Activated CD8-positive, alpha-beta memory T cell treated with anti-CD3 and anti-CD28 coated beads, Interleukin-2, amount 50 U/mL, for 1 hour (primary cell): Measurements from ENCODE around the gene FNDC11.

Experiments
- DNase-seq: peaks from one replicate; pipeline ENCODE4 v3.0.0-alpha.2; 2020; ENCODE audit errors: extremely low read depth

FNDC11 gene

DNA sequence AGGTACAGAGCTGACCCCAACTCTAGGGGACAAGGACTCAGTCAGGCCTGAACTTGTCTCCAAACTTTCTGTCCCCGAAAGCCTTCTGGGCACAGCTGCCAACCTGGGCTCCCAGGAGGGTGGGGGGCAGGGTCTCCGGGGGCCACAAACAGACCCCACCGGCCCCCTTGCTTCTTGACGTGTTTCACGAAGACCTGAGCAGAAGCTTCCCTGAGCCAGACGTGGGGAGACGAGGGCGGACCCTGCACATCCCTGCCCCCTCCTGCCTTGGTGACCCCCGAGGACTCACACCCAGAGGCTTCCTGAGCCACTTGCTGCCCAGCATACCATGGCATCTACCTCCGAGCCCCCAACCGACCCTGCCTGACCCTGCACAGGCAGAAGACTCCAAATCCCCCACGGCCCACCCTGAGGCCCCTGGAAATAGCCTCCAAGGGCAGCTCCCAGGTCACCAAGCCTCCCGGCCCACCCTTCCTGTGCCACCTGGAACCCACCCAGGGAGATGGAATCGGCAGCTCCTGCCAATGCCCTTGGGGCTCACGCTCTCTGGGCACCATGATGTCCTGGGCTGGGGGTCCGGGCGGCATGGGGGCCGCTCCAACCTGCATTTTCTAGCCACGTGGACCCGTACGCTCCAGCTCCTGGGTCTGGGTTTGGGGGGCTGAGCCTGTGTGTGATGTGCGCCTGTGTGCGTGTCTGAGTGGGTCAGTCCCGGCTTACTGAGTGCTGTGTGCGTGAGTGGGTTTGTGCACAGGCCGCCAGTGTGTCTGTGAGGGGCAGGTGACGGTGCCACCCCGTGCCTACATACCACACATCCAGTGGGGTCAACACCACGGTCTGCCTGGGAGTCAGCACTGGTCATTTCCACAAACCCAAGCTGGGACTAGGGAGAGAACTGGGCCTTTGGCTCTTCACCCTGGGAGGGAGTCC, 14.3 kb upstream of the FNDC11 start:
- DNase-seq: no peak

DNA sequence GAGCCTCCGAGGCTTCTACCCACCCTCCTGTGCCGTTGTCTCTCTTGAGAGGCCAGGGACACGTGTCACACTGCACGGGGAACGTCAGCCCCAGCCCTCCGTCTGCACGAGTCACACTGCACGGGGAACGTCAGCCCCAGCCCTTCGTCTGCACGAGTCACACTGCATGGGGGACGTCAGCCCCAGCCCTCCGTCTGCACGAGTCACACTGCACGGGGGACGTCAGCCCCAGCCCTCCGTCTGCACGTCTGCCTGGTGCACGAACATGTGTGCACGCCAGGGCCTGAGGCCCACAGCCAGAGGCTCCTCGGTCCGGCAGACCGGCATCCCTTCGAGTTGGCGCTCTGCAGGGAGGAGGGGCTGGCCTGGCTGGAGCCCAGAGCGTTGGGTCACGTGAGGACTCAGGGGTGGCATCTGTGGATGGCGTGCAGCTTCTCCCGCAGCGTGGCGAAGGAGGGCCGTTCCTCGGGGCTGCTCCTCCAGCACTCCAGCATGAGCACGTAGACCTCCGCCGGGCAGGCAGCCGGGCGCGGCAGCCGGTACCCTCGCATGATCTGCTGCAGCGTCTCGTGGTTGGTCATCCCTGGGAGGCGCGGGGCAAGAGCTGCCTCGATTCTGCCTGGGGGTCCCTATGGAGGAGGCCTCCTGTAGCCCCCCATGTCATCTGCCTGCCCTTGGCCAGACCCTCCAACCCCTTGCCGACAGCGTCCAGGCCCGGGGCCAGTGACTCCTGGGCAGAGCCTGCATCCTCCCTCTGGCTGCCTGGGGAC, 13.4 kb upstream of the FNDC11 start:
- no peak for DNase-seq

DNA sequence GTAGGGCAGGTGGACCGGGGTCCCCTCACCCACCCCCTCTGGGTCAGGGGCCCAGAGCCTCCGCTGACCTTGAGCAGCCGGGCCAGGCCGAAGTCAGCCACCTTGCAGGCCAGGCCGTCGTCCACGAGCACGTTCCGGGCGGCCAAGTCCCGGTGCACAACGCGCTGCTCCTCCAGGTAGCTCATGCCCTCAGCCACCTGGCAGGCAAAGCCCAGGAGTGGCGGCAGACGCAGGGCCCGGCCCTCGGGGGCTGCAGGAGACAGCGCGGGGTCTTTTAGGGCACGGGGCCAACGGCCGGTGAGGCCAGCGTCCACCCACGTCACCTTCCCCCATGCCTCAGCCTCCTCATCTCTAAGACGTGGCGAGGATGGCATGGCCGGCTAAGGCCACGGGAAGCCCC, 12.6 kb upstream of the FNDC11 start:
- DNase-seq: no peak

DNA sequence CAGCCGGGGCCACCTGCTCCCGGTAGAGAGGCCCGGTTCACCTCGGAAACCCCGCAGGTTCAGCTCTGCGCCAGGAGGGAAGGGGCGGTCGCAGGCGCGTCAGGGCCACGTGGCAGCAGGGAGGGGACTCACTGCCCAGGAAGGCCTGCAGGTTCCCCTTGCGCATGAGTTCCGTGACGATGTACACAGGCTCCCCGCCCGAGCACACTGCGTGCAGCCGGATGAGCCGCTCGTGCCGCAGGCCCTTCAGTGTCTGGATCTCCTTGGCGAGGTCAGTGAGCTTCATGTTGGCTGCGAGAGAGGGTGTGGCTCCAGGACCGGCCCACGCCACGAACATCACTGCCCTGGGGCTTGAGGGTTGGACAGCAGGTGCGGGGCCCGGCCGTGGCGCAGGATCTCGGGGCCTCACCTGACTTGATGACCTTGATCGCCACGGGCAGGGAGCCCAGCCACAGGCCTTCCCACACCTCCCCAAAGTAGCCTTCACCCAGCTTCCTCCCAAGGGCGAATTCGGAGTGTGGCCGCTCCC, 11.9 kb upstream of the FNDC11 start:
- DNase-seq: no peak

- DNase-seq: no peak
These were observed 11.3 kb upstream of the FNDC11 start for GRCh38 chr20:63542696-63543095.

DNA sequence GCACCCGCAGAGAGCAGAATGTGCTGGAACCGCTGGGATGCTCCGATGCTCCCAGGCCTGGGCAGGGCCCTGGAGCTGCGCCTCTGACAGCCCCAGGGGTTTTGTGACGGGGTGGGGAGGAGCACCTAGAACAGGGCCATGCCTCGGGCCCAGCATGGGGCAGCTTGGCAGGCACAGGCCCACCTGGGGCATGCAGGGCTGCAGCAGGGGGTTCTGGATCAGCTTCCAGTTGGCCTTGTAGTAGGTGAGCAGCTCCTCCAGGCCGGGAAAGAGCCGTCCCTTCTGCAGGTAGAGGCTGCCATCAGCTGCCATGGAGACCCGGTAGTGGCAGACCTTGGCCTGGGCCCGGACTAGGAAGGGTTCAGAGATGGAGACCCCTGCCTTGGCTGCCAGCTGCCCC, 10.8 kb upstream of the FNDC11 start:
- DNase-seq: no peak

DNA sequence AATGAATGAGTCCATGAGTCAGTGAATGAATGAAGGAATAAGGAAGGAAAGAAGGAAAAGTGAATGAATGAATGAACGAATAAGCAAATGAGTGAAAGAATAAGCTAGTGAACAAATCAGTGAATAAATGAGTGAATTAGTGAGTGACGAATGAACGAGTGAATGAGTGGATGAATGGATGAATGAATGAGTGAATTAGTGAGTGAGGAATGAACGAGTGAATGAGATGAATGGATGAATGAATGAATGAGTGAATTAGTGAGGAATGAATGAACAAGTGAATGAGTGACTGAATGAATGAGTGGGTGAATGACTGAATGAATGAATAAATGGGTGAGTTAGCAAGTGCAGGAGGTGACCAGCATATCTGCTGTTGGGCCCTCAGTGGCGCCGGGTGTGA, 10.2 kb upstream of the FNDC11 start:
- DNase-seq: no peak

DNA sequence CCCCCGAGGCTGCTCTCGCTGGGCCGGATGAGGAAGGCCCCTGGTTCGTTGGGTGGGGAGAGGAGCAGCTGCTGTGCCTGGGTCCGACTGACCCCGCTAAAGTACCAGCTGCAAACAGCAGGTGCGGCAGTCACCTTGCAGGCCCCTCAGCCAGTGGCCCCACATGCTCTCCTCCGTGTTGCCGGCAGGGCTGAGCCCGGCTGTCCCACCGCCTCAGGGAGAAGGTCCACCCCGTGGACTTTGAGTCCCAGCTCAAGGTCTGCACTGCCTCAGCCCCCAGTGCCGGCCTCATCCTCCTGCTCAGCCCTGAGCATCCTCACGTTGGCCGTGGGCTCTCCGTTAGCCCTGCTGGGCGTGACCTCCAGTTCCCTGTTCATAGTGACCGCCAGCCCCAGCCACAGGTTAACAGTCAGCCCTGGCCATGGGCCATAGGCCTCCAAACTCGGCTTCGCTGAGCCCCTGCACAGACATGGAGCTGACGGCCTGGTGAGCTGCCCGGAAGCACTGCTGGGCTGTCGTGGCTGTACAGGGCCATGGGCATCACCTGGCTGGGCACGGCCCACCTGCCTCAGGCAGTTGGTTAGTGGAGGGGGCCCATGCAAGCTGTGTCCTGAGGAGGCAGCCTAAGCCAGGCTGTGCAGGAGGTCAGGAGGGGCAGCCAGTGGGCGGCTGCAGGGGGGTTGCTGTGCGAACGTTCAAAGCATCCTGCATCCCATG, 9.6 kb upstream of the FNDC11 start:
- no peak for DNase-seq

DNA sequence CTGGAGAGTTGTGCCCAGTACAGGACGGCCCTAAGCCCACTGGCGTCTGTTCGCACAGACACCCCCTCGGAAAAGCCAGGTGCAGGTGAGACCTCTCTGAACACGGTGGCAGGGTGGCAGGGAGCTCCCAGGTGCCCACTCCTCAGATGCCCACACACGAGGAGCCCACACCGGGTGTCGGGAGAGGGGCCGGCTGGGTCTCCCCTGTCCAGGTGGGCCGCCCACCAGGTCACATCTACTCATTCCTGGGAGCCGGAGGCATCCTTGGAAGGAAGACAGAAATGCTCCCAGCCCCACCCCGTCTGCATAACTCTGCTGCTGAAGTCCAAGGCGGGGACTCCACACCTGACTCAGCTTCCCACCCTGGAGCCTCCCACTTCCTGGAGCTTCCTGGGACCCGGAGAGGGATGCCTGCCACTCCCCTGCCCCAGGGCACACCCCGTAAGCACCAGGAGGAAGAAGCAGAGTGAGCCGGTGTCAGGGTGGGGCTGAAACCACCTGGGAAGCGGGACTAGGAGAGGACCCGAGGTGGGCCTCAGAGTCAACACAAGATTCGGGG, 8.9 kb upstream of the FNDC11 start:
- no peak for DNase-seq

- DNase-seq: no peak
These were observed 8.1 kb upstream of the FNDC11 start for GRCh38 chr20:63545814-63546213.

GRCh38 chr20:63546256-63546955, 7.6 kb upstream of the FNDC11 start:
- no peak for DNase-seq

DNA sequence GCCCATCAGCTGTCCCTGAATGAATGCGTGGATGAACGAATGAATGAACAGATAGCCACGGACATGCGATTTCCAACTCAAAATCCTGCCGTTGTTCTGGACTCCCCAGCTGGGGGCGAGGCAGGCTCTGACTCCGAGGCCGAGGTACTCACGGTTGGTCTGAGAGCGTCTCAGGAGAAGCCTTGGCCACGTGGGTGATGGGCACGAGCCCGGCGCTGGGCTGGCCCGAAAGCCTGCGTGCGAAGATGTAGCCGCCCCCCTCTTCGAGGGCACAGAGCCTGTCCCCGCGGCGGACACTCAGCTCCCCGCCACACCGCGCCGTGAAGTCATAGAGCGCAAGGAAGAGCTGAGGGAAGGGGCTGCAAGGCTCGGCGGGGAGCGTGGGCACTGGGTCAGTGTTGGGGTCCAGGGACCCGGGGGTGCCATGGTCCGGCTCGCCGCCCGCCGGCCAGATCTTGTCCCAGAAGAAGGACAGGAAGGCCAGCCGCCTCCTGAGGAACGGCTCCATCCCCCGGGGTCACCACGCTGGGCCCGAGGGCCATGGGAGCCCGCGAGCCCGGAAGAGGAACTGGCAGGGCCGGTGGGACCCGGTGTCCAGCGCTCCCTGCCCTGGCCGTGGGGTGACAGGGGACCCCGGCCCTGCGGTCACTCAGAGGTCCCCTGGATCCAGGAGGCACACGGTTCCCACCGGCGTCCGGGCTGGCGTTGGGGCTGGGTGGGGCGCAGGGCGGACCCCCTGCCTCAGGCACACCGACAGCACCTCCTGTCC, 6.8 kb upstream of the FNDC11 start:
- no peak for DNase-seq

DNA sequence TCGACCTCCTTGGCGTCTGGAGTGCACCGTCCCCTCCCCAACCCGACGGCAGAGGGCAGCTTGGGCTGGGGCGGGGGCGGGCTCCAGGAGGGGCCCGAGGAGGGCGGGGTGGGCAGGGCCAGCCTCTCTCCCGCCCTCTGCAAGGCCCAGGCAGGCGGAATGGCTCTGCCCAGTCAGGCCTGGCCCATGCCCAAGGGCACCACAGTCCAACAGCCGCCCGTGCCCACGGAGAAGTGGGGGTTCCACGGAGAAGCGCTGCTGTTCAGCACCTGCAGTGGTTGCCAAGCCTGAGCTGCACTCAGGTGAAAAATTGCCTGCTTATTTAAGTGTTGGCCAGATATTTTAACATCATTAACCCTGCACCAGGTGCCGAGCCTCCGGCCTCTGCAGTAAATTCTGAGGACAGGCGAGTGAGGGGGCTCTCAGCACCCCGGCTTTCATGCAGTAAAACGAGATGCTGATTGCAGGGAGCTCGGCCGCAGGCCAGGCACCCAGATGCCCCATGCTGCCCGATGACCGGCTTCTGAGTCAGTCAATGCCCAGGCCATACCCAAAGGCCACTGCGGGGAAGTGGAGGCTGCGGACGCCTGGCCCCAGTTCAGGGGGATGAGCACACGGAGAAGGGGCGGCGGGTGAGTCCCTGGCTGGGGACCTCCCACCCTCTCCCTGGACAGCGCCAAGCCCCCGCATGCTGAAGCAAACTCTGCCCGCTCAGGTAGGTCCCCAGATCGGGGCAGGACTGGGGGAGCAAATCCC, 6.1 kb upstream of the FNDC11 start, which contains the start of gene SRMS:
TSS of gene SRMS (minus strand) at position 25 of the 756 bp plus-strand sequence. CDS start 286 bp downstream, outside the sequence.
- no peak for DNase-seq

DNA sequence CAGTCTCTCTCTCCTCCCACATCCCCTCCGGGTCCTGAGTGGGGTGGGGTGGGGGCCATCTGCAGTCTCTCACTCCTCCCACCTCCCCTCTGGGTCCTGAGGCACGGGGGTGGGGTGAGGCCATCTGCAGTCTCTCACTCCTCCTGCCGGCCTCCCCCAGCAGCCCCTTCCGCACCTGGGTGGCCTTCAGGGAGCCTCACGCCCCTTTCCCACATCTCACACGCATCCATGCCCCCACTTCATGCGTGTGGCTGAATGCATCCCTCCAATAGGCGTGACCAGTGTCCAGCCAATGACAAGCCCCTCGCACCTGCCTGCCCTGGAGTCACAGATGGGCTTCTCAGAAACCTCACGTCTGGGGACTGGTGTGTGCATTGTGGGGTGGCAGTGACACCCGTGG, 5.4 kb upstream of the FNDC11 start:
- DNase-seq: no peak

GRCh38 chr20:63549019-63549418, 4.9 kb upstream of the FNDC11 start:
- DNase-seq: no peak

DNA sequence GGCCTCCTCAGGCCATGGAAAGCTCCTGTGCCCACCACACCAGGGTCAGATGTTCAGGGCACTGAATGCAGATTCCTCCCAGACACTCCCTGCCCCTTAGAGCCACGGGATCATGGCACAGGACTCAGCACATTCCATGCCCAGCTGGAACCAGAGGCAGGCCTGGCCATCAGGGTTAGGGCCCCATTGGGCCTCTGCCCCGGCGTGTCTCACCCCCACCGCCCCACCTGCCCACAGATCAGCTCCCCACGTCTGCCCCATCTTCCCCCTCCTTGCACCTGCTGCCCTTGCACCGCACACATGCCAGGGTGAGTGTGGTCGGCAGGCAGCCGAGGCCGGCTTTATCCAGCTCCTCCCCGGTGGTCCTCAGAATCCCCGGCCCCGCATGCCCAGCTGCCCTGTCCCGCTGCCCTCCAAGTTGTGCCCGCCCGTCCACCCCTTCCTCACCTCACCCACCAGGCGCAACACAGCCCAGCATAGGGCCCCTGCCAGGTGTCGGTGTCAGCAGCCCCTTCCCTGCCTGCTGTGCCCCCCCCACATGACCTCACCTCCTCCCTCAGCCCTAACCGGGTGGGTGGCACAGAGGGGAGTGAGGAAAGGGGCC, 4.2 kb upstream of the FNDC11 start:
- no peak for DNase-seq

- DNase-seq: no peak
These were observed 2.9 kb upstream of the FNDC11 start for GRCh38 chr20:63551068-63551467.

DNA sequence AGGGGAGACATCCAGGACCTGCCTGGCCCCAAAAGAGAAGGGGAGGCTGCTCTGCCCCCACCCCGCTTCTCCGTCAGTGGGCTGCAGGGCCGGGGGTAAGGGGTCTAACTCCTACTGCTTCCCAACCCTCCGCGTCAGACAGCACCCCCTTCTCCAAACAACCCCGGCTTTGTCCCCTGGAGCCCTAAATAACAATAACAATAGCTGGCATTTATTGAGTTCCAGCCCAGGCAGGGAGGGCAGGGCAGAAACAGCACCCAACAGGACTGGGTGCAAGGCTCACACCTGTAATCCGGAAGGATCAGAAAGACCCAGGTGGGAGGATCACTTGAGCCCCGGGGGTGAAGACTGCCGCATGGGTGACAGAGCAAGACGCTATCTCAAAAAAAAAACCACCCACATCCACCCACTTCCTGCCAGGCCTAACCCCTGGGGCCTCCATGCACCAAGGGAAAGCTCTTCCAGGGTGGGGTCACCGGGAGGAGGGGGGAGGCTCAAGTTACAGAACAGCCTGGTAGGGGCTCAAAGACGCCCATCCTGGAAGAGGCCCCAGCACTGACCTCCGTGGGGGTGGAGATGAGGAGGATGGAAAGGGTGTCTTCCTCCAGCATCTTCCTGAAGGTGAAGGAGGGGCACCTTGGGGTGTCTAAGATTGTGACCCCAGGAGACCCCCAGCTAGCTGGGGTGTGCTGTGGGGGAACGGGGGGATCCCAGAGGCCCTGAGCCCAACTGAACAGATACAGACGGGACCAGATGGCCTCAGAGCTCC, 1.3 kb upstream of the FNDC11 start:
- no peak for DNase-seq
